Body of pancreas (tissue), 4 donors: ENCODE data around the gene SETSIP.

ENCODE experiments used
- CTCF ChIP-seq, 7 experiments: fragments of 450-650 bp in 4 of 7; fragments of 200-600 bp in 3 of 7; sonication (generic) in 3 of 7; IDR thresholded peaks; one replicate each; pipeline ENCODE4 v1.5.1; 2016 to 2019; ENCODE audit warnings: antibody characterized with exemption in 7 of 7
- POLR2A ChIP-seq, 3 donors: fragments of 450-650 bp; IDR thresholded peaks; one replicate each; pipeline ENCODE4 v1.6.1; 2016; ENCODE audit warnings: antibody characterized with exemption in 3 of 3, mild to moderate bottlenecking in 2 of 3

DNA sequence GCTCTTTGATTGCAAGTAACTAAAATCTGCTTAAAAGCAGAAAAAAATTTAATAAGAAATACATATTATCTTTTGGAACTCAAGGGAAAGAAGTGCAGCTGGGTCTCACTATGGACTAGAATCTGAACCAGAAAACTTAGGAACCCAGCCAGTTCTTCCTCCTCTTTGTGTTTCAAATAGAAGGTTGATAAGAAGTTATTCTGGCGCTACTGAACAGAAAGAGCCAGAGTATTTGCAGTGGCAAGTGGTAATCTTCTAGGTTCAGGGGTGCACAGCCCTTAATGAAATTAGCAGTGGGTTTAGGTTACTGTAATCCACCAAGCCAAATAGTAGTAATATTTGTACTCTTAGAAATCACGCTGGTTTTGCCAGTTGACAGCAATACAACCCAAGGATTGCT, 33.4 kb upstream of the SETSIP start:
- no peak for TF ChIP-seq CTCF (IDR thresholded peaks at IDR 0.05)
- no peak for TF ChIP-seq POLR2A (IDR thresholded peaks at IDR 0.05)
